A549 (cell line): ENCODE data around the gene HMMR. TPM values are rescaled to one million over a fixed set of nuclear protein-coding genes. Genes with fewer than 3 reads are reported as not detected.

ENCODE experiments used
- ATAC-seq, 2 experiments: fragments of 200-7000 bp in 1 of 2; fragments of >200 bp in 1 of 2; cut with Nextera tagmentation in 1 of 2; cut with Tn5 transposase in 1 of 2; 3 replicates each; pipeline versions ENCODE4 v1.8.0 to v1.9.1; 2018 to 2020; ENCODE audit warnings: mild to moderate bottlenecking in 1 of 2, moderate library complexity in 1 of 2
- CTCF ChIA-PET: fragments of 300-600 bp; sonication (Branson Sonifier 250); formaldehyde crosslinking; extraction: SDS; loops from one replicate; lab custom pipeline; 2021; ENCODE audit warnings: antibody characterized with exemption, inconsistent platforms; lab: Yijun Ruan, JAX
- POLR2A ChIA-PET: fragments of 350-600 bp; formaldehyde crosslinking; extraction: SDS; loops from one replicate; lab custom pipeline; 2021; ENCODE audit warnings: antibody characterized with exemption, inconsistent platforms; lab: Yijun Ruan, JAX
- DNase-seq, 2 experiments: peaks; one replicate each; pipeline versions ENCODE4 v3.0.0 to v3.0.0-alpha.2; 2011 to 2016; ENCODE audit warnings: low read depth in 1 of 2, low spot score in 1 of 2
- FAIRE-seq: peaks from 2 replicates; lab custom pipeline; 2011; peaks lifted over from hg19 to GRCh38; lab: Jason Lieb, UNC
- H3K27ac ChIP-seq, 2 experiments: fragments of >200 bp; sonication (Bioruptor Twin); formaldehyde crosslinking; 3 replicates each; pipeline ENCODE4 v1.5.1; 2016 to 2017
- H3K4me1 ChIP-seq: fragments of >200 bp; sonication (Bioruptor Twin); formaldehyde crosslinking; 3 replicates; pipeline ENCODE4 v1.6.1; 2016
- H3K4me2 ChIP-seq: fragments of >200 bp; sonication (Bioruptor Twin); formaldehyde crosslinking; 3 replicates; pipeline ENCODE4 v1.6.1; 2016
- H3K4me3 ChIP-seq: fragments of >200 bp; sonication (Bioruptor Twin); formaldehyde crosslinking; 3 replicates; pipeline ENCODE4 v1.5.1; 2016
- H3K9me3 ChIP-seq: fragments of >200 bp; sonication (Bioruptor Twin); formaldehyde crosslinking; 3 replicates; pipeline ENCODE4 v1.6.1; 2016
- ATOH8 ChIP-seq: fragments of 250-450 bp; sonication (Bioruptor Pico); IDR thresholded peaks from 2 replicates; pipeline ENCODE4 v1.5.0; 2020; ENCODE audit warnings: low read depth, mild to moderate bottlenecking, moderate library complexity
- CBX2 ChIP-seq: fragments of 200-600 bp; sonication (generic); IDR thresholded peaks from 2 replicates; pipeline ENCODE4 v1.6.1; 2016; ENCODE audit warnings: low read depth, mild to moderate bottlenecking, borderline replicate concordance
- CEBPB ChIP-seq, 2 experiments: fragments of >200 bp in 1 of 2; sonication (Bioruptor Twin) in 1 of 2; formaldehyde crosslinking in 1 of 2; IDR thresholded peaks; 2 replicates each; pipeline ENCODE4 v1.6.1; 2012 to 2016
- CTCF ChIP-seq: fragments of >200 bp; sonication (Bioruptor Twin); formaldehyde crosslinking; IDR thresholded peaks from 3 replicates; pipeline ENCODE4 v1.5.1; 2016
- E2F6 ChIP-seq: IDR thresholded peaks from 2 replicates; pipeline ENCODE4 v1.6.1; 2012; ENCODE audit warnings: low read depth, borderline replicate concordance
- EP300 ChIP-seq, 2 experiments: fragments of >200 bp; sonication (Bioruptor Twin); formaldehyde crosslinking; IDR thresholded peaks; 2 replicates in 1 of 2; 3 replicates in 1 of 2; pipeline ENCODE4 v1.6.1; 2016 to 2017
- FOSL2 ChIP-seq, 2 experiments: fragments of 450-650 bp in 1 of 2; fragments of >200 bp in 1 of 2; sonication (Bioruptor Twin) in 1 of 2; formaldehyde crosslinking; IDR thresholded peaks; 2 replicates each; pipeline versions ENCODE4 v1.5.0 to v1.6.1; 2016 to 2020; ENCODE audit warnings: mild to moderate bottlenecking in 1 of 2, moderate library complexity in 1 of 2
- GATA3 ChIP-seq: IDR thresholded peaks from 2 replicates; pipeline ENCODE4 v1.6.1; 2012; ENCODE audit warnings: borderline replicate concordance
- HEYL ChIP-seq: fragments of 250-450 bp; sonication (Bioruptor Pico); IDR thresholded peaks from 2 replicates; pipeline ENCODE4 v1.8.0; 2021; ENCODE audit warnings: mild to moderate bottlenecking, moderate library complexity
- HOXA7 ChIP-seq: fragments of 250-450 bp; sonication (Bioruptor Pico); IDR thresholded peaks from 2 replicates; pipeline ENCODE4 v1.5.0; 2020; ENCODE audit warnings: mild to moderate bottlenecking, moderate library complexity
- JUN ChIP-seq, 2 experiments: fragments of >200 bp; sonication (Bioruptor Twin); formaldehyde crosslinking; IDR thresholded peaks; 2 replicates in 1 of 2; 3 replicates in 1 of 2; pipeline ENCODE4 v1.6.1; 2016 to 2017
- KDM1A ChIP-seq: fragments of 200-600 bp; sonication (generic); IDR thresholded peaks from 2 replicates; pipeline ENCODE4 v1.6.1; 2016; ENCODE audit warnings: low read depth, mild to moderate bottlenecking
- KDM5A ChIP-seq: fragments of 200-600 bp; sonication (generic); IDR thresholded peaks from 2 replicates; pipeline ENCODE4 v1.6.1; 2016; ENCODE audit warnings: antibody characterized with exemption, mild to moderate bottlenecking
- MAX ChIP-seq: IDR thresholded peaks from 2 replicates; pipeline ENCODE4 v1.6.1; 2012
- MYC ChIP-seq: IDR thresholded peaks from 2 replicates; pipeline ENCODE4 v1.6.1; 2012; ENCODE audit warnings: mild to moderate bottlenecking, inconsistent platforms, low read length, improper control_type of control experiment, borderline replicate concordance
- NFE2L2 ChIP-seq: fragments of 150-350 bp; conservative IDR thresholded peaks from 2 replicates; pipeline ENCODE4 v1.6.1; 2014; ENCODE audit warnings: low read length
- NPAS2 ChIP-seq: fragments of 250-450 bp; sonication (Bioruptor Pico); IDR thresholded peaks from 2 replicates; pipeline ENCODE4 v1.8.0; 2022; ENCODE audit warnings: mild to moderate bottlenecking, moderate library complexity, borderline replicate concordance
- NR3C1 ChIP-seq: fragments of >200 bp; sonication (Bioruptor Twin); formaldehyde crosslinking; IDR thresholded peaks from 3 replicates; pipeline ENCODE4 v1.6.1; 2017
- PBX3 ChIP-seq: IDR thresholded peaks from 2 replicates; pipeline ENCODE4 v1.6.1; 2012
- PHF8 ChIP-seq: fragments of 200-600 bp; sonication (generic); IDR thresholded peaks from 2 replicates; pipeline ENCODE4 v1.6.1; 2016; ENCODE audit warnings: low read depth, mild to moderate bottlenecking, antibody characterized with exemption, moderate library complexity, borderline replicate concordance
- POLR2AphosphoS2 ChIP-seq: conservative IDR thresholded peaks from 2 replicates; pipeline ENCODE4 v1.6.1; 2012; ENCODE audit warnings: low read length, improper control_type of control experiment, inconsistent platforms
- RARB ChIP-seq: fragments of 250-450 bp; sonication (Bioruptor Pico); IDR thresholded peaks from 2 replicates; pipeline ENCODE4 v1.8.0; 2021; ENCODE audit warnings: mild to moderate bottlenecking, moderate library complexity
- REST ChIP-seq: fragments of 200-600 bp; sonication (generic); IDR thresholded peaks from 2 replicates; pipeline ENCODE4 v1.6.1; 2016; ENCODE audit warnings: antibody characterized with exemption, mild to moderate bottlenecking, moderate library complexity
- SMC3 ChIP-seq: fragments of >200 bp; sonication (Bioruptor Twin); formaldehyde crosslinking; IDR thresholded peaks from 3 replicates; pipeline ENCODE4 v1.6.1; 2018; ENCODE audit warnings: inconsistent platforms
- TFCP2L1 ChIP-seq: fragments of 250-450 bp; sonication (Bioruptor Pico); IDR thresholded peaks from 2 replicates; pipeline ENCODE4 v1.5.0; 2021; ENCODE audit warnings: mild to moderate bottlenecking
- ZC3H11A ChIP-seq: fragments of 450-650 bp; IDR thresholded peaks from 2 replicates; pipeline ENCODE4 v1.6.1; 2014; ENCODE audit warnings: antibody characterized with exemption, mild to moderate bottlenecking
- WGBS: methylation state at CpG from one replicate; pipeline ENCODE4 v1.1.6; 2017; ENCODE audit errors: missing lambda C conversion rate; 5-methylcytosine and 5-hydroxymethylcytosine counted together
- polyA plus RNA-seq, 4 experiments: library from polyadenylated mRNA; depleted of rRNA in 3 of 4; stranded (reverse); fragments of >200 nt; fragmentation: RNase III in 1 of 4; extraction: RNeasy Plus Mini Kit Qiagen cat#74134 plus additional on column Dnase treatment in 1 of 4; gene quantifications; 2 replicates in 3 of 4; 3 replicates in 1 of 4; pipeline ENCODE4 v1.2.3, GENCODE V29; 2011 to 2017

HMMR gene
- polyA plus RNA-seq, 2 of the 4 experiments (the other 2 are of a cell fraction): 34.0 to 66.0 TPM

GRCh38 chr5:163496286-163496685 lies 35.9 kb downstream of the HMMR start:
- 96% methylated on average over 1 of the region's 1 CpG for WGBS
- ATAC-seq: 0 out of 6 replicates have a peak, but pooled peaks of 1 of the 2 experiments have one; percentile 30
- ChIA-PET POLR2A (interaction anchor here (1.2 kb wide), 1 partner anchor 9 kb away, joined by 4 read pairs; the partner anchor contains the start of gene MAT2B), CTCF (interaction anchor here (0.9 kb wide), 1 partner anchor 9 kb away, joined by 3 read pairs; the partner anchor contains the start of gene MAT2B)
- Histone ChIP-seq H3K4me1 (no peaks in the 10 kb centered on the region), H3K27ac (no peak overlapping the region), H3K4me3 (no peak overlapping the region), H3K4me2 (no peak overlapping the region), H3K9me3 (no peaks in the 10 kb centered on the region)
- no peak for TF ChIP-seq MAX
- no peak for TF ChIP-seq ZC3H11A
- TF ChIP-seq FOSL2 (IDR thresholded peaks at IDR 0.05): no peak
- no peak for TF ChIP-seq FOSL2 (CRISPR knock-in tag; IDR thresholded peaks at IDR 0.05)
- no peak for TF ChIP-seq NR3C1
- TF ChIP-seq CTCF: no peak
- no peak for TF ChIP-seq RARB (CRISPR knock-in tag)
- no peak for TF ChIP-seq PHF8
- TF ChIP-seq EP300 (IDR thresholded peaks at IDR 0.05): no peak
- TF ChIP-seq E2F6: no peak
- no peak for TF ChIP-seq HEYL (CRISPR knock-in tag)
- TF ChIP-seq HOXA7 (CRISPR knock-in tag): no peak
- no peak for TF ChIP-seq SMC3
- DNase-seq: no peak
- no peak for FAIRE-seq

- Histone ChIP-seq H3K4me1 (no peaks in the 10 kb centered on the region), H3K27ac (no peak overlapping the region), H3K9me3 (no peaks in the 10 kb centered on the region), H3K4me2 (no peak overlapping the region), H3K4me3 (no peak overlapping the region)
- DNase-seq (no peak), ATAC-seq (no peak), FAIRE-seq (no peak)
- POLR2A ChIA-PET: no interaction called here
- CTCF ChIA-PET: interaction anchor here (0.6 kb wide), 1 partner anchor 163 kb away, joined by 3 read pairs; no protein-coding TSS in a partner anchor
- WGBS: 88% methylated on average over 3 of the region's 3 CpGs
- no peak for TF ChIP-seq ATOH8 (CRISPR knock-in tag)
- TF ChIP-seq MYC: no peak
- TF ChIP-seq CBX2: no peak
- TF ChIP-seq KDM1A: no peak
- TF ChIP-seq PBX3: no peak
- TF ChIP-seq JUN (IDR thresholded peaks at IDR 0.05): no peak
- no peak for TF ChIP-seq NPAS2 (CRISPR knock-in tag)
- no peak for TF ChIP-seq GATA3
- TF ChIP-seq NFE2L2: no peak
- no peak for TF ChIP-seq POLR2AphosphoS2
- TF ChIP-seq TFCP2L1 (CRISPR knock-in tag): no peak
- no peak for TF ChIP-seq KDM5A
- TF ChIP-seq MAX: no peak
- TF ChIP-seq SMC3: no peak
- TF ChIP-seq CEBPB (IDR thresholded peaks at IDR 0.05): no peak
- TF ChIP-seq REST: no peak
- TF ChIP-seq FOSL2 (IDR thresholded peaks at IDR 0.05): no peak
- no peak for TF ChIP-seq FOSL2 (CRISPR knock-in tag; IDR thresholded peaks at IDR 0.05)
These were observed 36.9 kb downstream of the HMMR start for GRCh38 chr5:163497315-163497714.
